Erythroblast (primary cell): ENCODE measurements around the gene TMOD4.

Experiments
- GATA1 ChIP-seq: IDR thresholded peaks from 2 replicates; pipeline ENCODE4 v1.6.1; 2011; ENCODE audit warnings: low read depth, mild to moderate bottlenecking, control low read depth, low read length, moderate library complexity
- POLR2A ChIP-seq: IDR thresholded peaks from 2 replicates; pipeline ENCODE4 v1.6.1; 2011; ENCODE audit warnings: mild to moderate bottlenecking, low read length

GRCh38 chr1:151143057-151143435 lies 32.7 kb downstream of the TMOD4 start:
- TF ChIP-seq POLR2A (no peak), GATA1 (no peak)
